NCI-H128 (cell line): ENCODE data around the gene CLEC18A.
"Not testable (repeated sequence)": the region's sequence is repeated elsewhere in the genome, so short reads cannot be mapped to it uniquely, and the experiment has no call there.

Source experiments
- DNase-seq: peaks from one replicate; lab custom pipeline; 2025; ENCODE audit not compliant: unreplicated experiment; lab: John Stamatoyannopoulos, UW

CLEC18A gene

DNA sequence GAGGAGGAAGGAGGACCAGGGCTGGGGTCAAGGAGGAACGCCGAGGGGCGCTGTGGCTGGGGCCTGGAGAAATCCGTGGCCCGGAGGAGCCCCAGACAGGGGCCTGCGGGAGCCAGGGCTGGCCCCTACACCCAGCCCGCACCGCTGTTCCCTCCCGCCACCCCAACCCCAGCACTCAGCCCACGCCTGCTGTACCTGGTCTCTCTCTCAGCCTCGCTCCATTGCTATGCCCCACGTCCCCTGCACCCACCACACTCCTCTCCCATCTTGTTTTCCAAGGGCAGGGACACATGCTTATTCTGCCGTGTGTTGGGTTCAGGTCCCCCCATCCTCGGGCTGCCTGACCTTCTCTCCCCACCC is 518 bp downstream of the CLEC18A start:
- not testable (repeated sequence) for DNase-seq

DNA sequence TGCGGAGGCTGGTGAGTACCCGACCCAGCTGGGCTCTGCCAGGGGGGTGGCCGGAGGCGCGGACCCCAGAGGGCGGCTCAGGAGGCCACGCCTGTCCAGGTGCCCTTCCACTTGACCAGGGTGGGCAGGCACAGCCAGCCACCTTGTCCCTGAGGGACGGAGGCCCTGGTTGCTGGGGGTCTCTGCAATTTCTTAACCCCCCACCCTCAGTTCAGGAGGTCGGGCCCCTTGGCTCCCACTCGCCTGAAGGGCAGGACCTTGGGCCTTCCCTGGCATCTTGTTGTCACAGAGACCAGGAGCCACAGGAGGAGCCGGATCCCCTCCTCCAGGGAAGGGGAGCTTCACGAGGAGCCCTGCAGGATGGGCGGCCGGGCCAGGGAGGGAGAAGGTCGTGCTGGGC is 982 bp downstream of the CLEC18A start:
- DNase-seq, result not testable (repeated sequence)

DNA sequence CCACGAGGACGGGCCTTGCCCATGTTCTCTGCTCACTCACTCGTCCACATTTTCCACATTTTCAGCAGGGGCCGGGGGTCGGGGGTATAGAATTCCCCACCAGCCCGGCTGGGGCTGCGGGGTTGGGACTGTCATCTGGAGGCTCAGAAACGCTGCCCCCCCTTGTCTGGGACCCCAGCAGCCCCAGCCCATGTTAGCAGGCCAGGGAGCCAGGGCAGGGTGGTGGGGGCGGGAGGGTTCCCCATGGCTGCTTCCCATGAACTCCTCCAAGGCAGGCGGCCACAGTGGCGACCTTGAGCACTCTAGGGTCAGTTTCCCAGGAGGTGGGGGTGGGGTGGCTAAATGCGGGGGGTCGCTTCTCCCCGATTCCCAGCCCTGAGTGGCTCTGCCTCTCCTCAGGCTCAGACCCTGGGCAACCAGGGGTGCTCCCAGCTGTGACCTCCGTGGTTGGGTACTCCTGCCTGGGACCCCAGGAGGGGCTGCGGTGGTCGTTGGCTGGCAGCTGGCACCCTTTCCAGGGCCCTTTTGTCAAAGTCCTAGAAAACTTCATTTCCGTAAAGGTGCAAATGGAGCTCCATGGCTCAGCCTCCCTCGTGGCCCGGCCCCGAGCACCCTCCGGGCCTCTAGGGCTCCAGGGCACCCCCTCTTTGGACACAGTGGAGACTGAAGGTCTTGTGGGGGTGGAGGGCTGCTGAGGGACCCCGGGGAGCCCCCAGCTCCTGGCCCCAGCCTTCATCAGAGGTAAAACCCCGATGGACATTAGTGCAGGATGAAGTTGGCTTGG is 1.6 kb downstream of the CLEC18A start:
- not testable (repeated sequence) for DNase-seq

DNA sequence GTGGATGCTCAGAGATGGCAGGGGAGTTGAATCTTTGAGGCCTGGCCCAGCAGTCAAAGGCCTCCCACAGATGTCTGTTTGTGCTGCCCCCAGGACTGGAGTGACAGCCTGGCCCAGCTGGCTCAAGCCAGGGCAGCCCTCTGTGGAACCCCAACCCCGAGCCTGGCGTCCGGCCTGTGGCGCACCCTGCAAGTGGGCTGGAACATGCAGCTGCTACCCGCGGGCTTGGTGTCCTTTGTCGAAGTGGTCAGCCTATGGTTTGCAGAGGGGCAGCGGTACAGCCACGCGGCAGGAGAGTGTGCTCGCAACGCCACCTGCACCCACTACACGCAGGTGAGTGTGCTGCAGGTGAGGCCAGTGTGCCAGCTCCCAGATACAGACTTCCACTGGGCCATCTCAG is 3.1 kb downstream of the CLEC18A start:
- not testable (repeated sequence) for DNase-seq

DNA sequence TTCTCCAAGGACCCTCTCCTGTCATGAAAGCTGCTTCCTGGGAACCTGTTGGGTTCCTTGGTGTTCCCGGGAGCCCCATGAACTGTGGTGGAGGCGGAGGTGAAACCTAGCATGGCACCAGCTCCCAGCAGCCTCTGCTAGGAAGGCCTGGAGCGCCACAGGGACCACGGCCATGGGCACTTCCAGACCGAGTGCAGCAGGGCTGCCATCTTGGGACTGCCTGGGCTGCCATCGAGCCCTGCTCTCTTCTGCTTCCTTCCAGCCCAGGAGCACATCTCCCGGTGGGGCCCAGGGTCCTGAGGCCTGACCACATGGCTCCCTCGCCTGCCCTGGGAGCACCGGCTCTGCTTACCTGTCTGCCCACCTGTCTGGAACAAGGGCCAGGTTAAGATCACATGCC is 12.2 kb downstream of the CLEC18A start:
- DNase-seq, result not testable (repeated sequence)

DNA sequence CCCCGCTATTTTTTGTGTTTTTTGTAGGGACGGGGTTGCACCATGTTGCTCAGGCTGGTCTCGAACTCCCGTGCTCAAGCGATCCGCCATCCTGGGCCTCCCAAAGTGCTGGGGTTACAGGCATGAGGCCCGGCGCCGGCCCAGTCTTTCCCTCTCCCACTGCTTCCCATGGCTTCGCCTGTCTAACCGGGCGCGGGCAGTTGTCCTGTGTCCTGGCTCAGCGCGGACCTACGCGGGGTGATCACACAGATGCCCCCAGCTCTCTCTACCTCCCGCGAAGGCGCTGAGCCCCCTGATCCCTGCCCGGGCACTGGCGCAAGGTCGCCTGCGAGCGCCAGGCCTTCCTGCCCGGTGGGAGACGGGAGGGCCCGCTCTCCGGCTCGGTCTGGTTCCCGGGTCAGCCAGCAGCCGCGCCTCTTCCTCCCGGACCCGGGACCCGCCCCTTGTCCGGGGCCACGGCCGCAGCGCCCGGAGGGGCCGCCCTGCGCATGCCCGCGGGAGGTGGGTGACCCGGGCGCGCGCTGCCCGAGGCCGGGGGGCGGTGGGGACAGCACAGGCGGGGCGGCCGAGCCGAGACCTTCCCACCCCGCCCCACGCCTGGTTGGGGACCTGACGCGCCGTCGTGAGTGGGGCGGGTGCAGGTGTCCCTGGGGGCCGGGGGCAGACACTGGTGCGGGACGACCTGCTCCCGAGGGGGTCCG is 14.0 kb downstream of the CLEC18A start:
- not testable (repeated sequence) for DNase-seq

DNA sequence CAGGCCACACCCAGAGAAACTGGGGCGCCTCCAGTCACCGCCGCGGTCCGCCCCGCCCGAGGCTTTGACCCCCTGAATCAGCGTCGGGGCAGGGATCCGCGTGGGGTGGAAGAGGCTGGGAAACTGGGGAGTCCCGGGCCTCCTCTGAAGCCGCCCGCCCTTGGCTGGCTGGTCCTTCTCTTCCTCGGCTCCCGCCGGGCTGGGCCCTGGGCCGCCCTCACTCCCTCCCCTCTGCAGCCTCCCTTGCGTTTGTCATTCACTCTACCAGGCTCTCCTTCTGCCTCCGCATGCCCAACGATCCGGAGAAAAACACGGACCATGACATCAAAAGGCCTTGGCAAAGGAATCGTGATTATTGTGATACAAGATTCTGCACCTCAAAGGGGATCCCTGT is 14.5 kb downstream of the CLEC18A start:
- not testable (repeated sequence) for DNase-seq

DNA sequence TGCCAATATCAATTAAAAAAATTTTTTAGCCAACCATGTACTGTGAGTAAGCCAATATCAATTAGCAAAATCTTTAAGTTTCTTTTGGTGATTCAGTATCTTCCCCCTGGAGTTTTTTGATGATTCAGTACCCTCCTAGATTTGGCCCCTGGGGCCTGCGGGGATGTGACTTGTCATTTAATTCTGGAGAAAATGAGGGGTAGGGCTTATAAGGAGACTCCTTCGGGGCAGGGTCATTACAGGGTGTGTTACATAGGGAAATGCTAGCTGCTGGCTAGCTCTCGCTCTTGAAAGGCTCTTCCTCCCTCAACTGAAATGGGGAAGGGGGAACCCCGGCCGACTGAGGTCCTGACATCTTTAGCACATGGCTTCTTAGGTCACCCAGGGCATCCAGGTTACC is 16.6 kb downstream of the CLEC18A start:
- DNase-seq, result not testable (repeated sequence)

DNA sequence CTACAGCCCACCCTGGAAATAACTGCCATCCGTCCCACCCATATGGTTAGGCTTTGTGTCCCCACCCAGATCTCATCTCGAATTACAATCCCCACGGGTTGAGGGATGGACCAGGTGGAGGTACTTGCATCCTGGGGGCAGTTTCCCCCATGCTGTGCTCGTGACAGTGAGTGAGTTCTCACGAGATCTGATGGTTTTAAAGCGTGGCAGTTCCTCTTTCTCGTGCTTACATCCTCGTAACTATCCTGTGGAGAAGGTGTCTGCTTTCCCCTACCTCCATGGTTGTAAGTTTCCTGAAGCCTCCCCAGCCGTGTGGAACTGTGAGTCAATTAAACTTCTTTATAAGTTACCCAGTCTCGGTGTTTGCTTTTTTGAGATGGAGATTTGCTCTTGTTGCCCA is 17.0 kb downstream of the CLEC18A start:
- DNase-seq, result not testable (repeated sequence)

DNA sequence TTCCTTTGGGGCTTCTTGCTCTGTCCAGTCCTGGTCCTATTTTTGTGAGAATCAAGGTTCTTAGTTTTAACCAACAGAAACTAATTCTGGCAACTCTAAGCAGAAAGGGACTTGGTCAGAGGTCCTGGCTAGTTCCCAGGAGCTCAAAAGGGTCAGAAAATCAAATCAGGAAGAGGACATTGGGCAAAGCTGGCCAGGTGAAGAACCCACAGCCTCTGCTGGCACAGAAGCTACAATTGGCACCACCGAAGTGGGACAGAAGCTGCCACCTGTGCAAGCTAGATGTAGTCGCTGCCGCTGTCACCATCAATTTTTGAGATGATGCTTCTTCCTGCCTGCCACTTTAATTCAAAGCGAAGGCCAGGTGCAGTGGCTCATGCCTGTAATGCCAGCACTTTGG is 18.5 kb downstream of the CLEC18A start:
- DNase-seq, result not testable (repeated sequence)

DNA sequence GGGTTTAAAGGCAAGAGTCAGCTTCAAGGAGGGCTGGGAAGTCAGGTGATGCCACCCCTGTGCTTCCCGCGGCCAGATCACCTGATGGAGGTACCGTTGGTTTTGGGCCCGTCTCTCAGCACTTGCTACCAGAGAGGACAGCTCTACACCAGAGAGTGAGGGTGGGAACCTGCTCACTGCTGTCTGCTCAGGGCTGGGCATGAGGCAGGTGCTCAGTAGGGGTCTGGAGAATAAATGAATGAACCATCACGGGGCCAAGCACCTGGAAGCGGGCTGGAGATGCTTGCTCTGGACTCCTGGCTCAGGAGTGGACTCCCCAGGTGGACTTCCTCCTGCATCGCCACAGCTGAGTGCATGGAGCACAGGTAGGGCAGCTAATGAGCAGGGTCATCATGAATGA is 21.0 kb downstream of the CLEC18A start:
- not testable (repeated sequence) for DNase-seq

DNA sequence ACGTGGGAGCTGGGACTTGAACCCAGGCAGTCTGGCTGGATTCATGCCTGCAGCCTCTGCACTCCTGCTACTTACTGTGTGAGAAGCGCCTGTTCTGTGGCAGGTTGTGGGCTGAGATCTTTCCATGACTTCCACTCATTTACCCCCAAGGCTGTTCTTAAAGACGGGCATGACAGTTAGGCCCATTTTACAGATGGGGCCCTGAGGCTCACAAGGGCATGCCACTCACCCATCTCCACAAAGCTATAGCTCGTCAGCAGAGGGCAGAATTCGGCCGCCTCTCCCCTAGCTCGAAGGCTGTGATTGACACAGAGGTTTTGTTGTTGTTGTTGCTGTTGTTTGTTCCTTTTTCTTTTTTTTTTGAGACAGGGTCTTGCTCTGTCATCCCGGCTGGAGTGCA is 21.8 kb downstream of the CLEC18A start:
- not testable (repeated sequence) for DNase-seq

DNA sequence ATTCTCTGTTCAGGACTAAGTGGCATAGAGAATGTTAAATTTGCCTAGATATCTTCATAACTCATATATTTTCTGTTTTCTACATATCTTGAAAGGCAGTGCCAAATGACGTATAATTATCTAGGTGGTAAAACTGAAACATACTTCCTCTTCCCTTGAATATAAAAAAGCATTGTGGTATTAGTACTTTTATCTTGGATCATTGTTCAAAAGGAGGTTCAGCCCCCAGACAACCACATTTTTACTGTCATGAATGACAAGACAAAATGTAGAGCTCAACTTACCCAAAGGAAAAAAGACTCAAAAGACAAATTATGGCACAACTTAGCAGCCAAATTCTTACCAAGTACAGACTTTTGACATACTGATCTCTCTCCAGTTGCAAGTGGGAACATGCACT is 34.1 kb downstream of the CLEC18A start:
- not testable (repeated sequence) for DNase-seq

DNA sequence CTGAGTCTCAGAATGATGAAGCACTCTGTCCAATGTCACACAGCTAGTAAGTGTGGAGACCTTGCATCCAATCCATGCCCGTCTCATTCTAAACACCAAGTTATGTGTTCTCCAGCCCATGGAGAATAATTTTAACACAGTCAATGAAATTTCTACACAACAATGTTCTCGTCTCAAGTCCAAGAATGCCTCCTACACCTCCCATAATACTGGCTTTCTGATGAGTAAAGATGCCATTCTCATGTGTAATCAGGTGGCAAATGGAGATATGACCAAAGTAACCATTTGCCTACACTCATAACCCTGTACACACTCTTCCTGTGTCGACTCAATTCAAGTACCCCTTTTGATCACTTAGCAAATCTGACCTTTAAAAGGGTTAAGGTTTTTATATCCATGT is 46.8 kb downstream of the CLEC18A start:
- DNase-seq, result not testable (repeated sequence)

DNA sequence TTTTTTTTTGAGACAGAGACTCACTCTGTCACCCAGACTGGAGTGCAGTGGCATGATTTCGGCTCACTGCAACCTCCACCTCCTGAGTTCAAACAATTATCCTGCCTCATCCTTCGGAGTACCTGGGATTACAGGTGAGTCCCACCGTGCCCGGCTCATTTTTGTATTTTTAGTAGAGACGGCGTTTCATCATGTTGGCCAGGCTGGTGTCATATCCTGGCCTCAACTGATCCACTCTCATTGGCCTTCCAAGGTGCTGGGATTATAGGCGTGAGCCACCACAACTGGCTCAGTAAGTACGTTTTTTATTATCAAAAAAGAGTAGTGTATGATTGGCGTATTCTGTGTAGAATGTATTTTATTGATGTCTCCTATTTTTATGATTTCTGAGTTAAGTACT is 48.7 kb downstream of the CLEC18A start:
- DNase-seq, result not testable (repeated sequence)

DNA sequence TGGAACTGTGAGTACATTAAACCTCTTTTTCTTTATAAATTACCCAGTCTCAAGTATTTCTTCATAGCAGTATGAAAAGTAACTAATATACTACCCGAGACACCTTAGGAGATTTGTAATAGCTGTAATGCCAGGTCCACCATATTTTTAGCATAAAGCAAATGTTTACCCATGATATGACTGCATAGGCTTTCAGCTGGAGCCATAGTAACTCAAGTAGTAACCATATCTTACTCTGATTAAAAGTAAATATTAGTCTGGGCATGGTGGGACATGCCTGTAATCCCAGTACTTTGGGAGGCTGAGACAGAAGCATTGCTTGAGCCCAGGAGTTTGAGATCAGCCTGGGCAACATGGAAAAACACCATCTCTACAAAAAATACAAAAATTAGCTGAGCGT is 52.4 kb downstream of the CLEC18A start:
- DNase-seq, result not testable (repeated sequence)

DNA sequence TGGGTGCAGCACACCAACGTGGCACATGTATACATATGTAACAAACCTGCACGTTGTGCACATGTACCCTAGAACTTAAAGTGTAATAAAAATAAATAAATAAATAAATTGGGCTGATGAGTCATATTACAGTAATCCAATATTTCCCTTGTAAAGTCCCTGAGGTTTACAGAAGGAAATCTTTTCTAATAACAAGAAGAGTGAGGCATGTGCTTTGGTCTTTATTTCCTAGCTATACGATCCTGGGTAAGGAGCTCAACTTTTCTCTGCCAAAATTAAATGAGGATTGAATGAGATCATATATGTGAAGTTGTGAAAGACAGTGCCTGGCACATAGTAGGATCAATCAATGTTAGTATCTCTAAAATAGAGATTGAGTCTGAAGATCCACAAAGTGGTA is 57.5 kb downstream of the CLEC18A start:
- DNase-seq, result not testable (repeated sequence)

DNA sequence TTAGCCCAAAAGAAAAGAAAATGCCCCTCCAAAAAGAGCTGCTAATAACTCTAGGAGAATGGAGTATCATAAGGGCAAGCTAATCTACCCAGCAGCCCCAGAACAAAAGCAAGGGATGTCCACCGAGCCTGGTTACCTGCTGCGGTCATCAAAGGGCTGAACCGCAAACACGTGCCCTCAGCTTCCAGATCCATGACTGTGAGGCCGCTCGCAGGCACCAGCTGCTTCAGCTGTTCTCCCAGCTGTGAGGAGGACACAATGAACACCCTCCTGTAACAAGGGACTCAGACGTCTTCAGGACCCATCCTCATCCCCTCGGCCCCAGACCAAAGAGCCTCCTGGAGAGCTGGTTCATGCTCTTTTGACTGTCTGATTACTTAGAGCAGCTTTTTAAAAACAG is 59.5 kb downstream of the CLEC18A start:
- DNase-seq, result not testable (repeated sequence)

DNA sequence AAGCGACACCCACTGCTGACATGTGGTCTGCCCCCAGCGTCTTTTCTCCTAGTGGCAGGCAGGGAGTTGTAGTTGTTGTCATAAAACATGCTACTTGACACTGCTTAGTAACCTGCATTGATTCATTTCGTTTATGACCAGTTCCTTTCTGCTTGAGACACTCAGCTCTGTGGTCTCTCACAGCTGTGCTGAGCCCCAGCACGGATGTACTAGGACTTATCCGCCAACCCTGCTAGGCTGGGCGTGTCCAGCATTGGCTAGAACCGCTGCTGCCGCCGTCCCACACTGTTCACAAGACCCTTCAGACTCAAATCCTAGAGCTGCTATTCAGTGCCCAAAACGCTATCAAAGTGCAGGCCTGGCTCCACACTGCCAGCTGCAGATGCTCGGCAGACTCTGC is 60.0 kb downstream of the CLEC18A start:
- not testable (repeated sequence) for DNase-seq

DNA sequence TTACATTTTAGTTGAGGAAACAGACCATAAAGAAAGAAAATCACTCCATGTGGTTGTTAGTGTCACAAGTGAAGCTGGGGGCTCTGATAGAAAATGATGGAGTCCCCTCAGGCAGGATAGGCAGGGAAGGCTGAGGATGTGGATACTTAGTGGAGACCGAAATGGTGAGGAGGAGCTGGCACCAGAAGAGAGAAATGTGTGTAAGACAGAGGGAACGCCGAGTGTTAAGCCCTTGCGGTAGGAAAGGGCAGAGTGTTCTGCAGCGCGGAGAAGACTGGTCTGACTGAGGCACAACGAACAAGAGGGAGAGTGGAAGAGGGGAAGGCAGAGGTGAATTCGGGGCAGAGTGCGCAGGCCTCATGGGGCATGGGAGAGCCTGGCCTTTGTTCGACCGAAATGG is 61.2 kb downstream of the CLEC18A start:
- not testable (repeated sequence) for DNase-seq

DNA sequence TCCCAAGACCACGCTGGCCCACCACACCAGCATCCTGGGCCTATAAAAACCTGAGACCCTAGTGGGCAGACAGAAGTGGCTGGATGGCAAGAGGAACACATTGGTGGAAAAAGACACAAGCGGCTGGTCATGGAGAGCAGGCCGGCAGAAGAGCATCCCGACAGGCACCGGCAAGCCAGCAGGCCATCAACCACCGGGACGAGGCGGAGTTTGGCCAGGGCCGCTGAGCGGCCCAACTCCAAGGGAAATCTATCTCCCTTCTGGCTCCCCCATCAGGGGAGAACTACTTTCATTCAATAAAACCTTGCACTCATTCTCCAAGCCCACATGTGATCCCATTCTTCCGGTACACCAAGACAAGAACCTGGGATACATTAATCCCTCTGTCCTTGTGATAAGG is 61.8 kb downstream of the CLEC18A start:
- DNase-seq, result not testable (repeated sequence)
